ENCODE results near the gene IL1RAPL2.

Gene IL1RAPL2

GRCh38 chrX:105618393-105619101, 1052.5 kb downstream of the IL1RAPL2 start:
- TF ChIP-seq CTCF (IDR thresholded peaks at IDR 0.05; ENCODE audit: low read depth, low read length) (no peak), MYC (IDR thresholded peaks at IDR 0.05; ENCODE audit: low read depth, low read length) (no peak), MAX (IDR thresholded peaks at IDR 0.05; ENCODE audit: low read depth, low read length) (no peak), POLR2A (IDR thresholded peaks at IDR 0.05; ENCODE audit: extremely low read depth, insufficient read length) (no peak)
- DNase-seq (ENCODE audit: low read depth) = no peak
- H3K4me3 ChIP-seq (ENCODE audit: low read depth, low read length) = no peak overlapping the region

- DNase-seq (ENCODE audit: low read depth) = no peak
- TF ChIP-seq CTCF (IDR thresholded peaks at IDR 0.05; ENCODE audit: low read depth, low read length) (no peak), MYC (IDR thresholded peaks at IDR 0.05; ENCODE audit: low read depth, low read length) (no peak), MAX (IDR thresholded peaks at IDR 0.05; ENCODE audit: low read depth, low read length) (no peak), POLR2A (IDR thresholded peaks at IDR 0.05; ENCODE audit: extremely low read depth, insufficient read length) (no peak)
These were observed 1068.2 kb downstream of the IL1RAPL2 start for GRCh38 chrX:105634180-105634579.

GRCh38 chrX:105635794-105636193, 1069.8 kb downstream of the IL1RAPL2 start:
- TF ChIP-seq MYC (IDR thresholded peaks at IDR 0.05; ENCODE audit: low read depth, low read length) (no peak), CTCF (IDR thresholded peaks at IDR 0.05; ENCODE audit: low read depth, low read length) (no peak), MAX (IDR thresholded peaks at IDR 0.05; ENCODE audit: low read depth, low read length) (no peak), POLR2A (IDR thresholded peaks at IDR 0.05; ENCODE audit: extremely low read depth, insufficient read length) (no peak)
- no peak overlapping the region for H3K4me3 ChIP-seq (ENCODE audit: low read depth, low read length)
- no peak for DNase-seq (ENCODE audit: low read depth)

More at GRCh38 chrX:105634180-105634579, 1068.2 kb downstream of the IL1RAPL2 start:
- H3K4me3 ChIP-seq (ENCODE audit: low read depth, low read length) = no peak overlapping the region

- H3K4me3 ChIP-seq (ENCODE audit: low read depth, low read length) = no peak overlapping the region
- no peak for DNase-seq (ENCODE audit: low read depth)
- no peak for TF ChIP-seq MYC (IDR thresholded peaks at IDR 0.05; ENCODE audit: low read depth, low read length)
- no peak for TF ChIP-seq CTCF (IDR thresholded peaks at IDR 0.05; ENCODE audit: low read depth, low read length)
- no peak for TF ChIP-seq POLR2A (IDR thresholded peaks at IDR 0.05; ENCODE audit: extremely low read depth, insufficient read length)
- no peak for TF ChIP-seq MAX (IDR thresholded peaks at IDR 0.05; ENCODE audit: low read depth, low read length)
These were observed 1070.7 kb downstream of the IL1RAPL2 start for GRCh38 chrX:105636667-105637066.

GRCh38 chrX:105645667-105646357, 1079.8 kb downstream of the IL1RAPL2 start:
- H3K4me3 ChIP-seq (ENCODE audit: low read depth, low read length) = no peak overlapping the region
- DNase-seq (ENCODE audit: low read depth) = no peak
- TF ChIP-seq MAX (IDR thresholded peaks at IDR 0.05; ENCODE audit: low read depth, low read length) (no peak), CTCF (IDR thresholded peaks at IDR 0.05; ENCODE audit: low read depth, low read length) (no peak), POLR2A (IDR thresholded peaks at IDR 0.05; ENCODE audit: extremely low read depth, insufficient read length) (no peak), MYC (IDR thresholded peaks at IDR 0.05; ENCODE audit: low read depth, low read length) (no peak)

All from NB4 (cell line).